Chondrocyte (in vitro differentiated cells): ENCODE measurements around the gene MXI1. TPM values are rescaled to one million over a fixed set of nuclear protein-coding genes. Genes with fewer than 3 reads are reported as not detected.

Experiments
- DNase-seq: peaks from one replicate; pipeline ENCODE4 v3.0.0; 2021; ENCODE audit warnings: mixed read lengths, low spot score
- H3K27ac Mint-ChIP-seq: one replicate; pipeline ENCODE4 v1.8.0; 2021; ENCODE audit warnings: mild to moderate bottlenecking, moderate library complexity, mixed read lengths; ENCODE audit not compliant: unreplicated experiment
- H3K27me3 Mint-ChIP-seq: 2 replicates; pipeline ENCODE4 v1.8.0; 2021; ENCODE audit warnings: low read depth, mixed read lengths
- H3K36me3 Mint-ChIP-seq: 2 replicates; pipeline ENCODE4 v1.8.0; 2021; ENCODE audit warnings: low read depth, mixed read lengths
- H3K4me1 Mint-ChIP-seq: 2 replicates; pipeline ENCODE4 v1.8.0; 2021; ENCODE audit warnings: low read depth, mild to moderate bottlenecking, mixed read lengths
- H3K4me3 Mint-ChIP-seq: one replicate; pipeline ENCODE4 v1.8.0; 2021; ENCODE audit warnings: mild to moderate bottlenecking, moderate library complexity, mixed read lengths; ENCODE audit not compliant: unreplicated experiment
- H3K9me3 Mint-ChIP-seq: 2 replicates; pipeline ENCODE4 v1.8.0; 2021; ENCODE audit warnings: low read depth, mixed read lengths
- CTCF ChIP-seq: fragments of 200-600 bp; sonication (generic); IDR thresholded peaks from 2 replicates; pipeline ENCODE4 v1.5.0; 2021; ENCODE audit warnings: antibody characterized with exemption, mild to moderate bottlenecking, moderate library complexity
- total RNA-seq: library from RNA; stranded (reverse); gene quantifications from 3 replicates; pipeline ENCODE4 v1.2.1, GENCODE V29; 2021

MXI1 gene
- total RNA-seq, 1 donor from 2014 or later, result 26.8 TPM

GRCh38 chr10:110174816-110175215, 32.6 kb upstream of the MXI1 start:
- DNase-seq, result no peak
- Mint-ChIP-seq H3K27ac (no peak overlapping the region), H3K36me3 (no peaks in the 10 kb centered on the region), H3K27me3 (peaks cover 18% of the 10 kb centered on the region), H3K4me3 (no peak overlapping the region), H3K9me3 (no peaks in the 10 kb centered on the region), H3K4me1 (no peaks in the 10 kb centered on the region)
- TF ChIP-seq CTCF, result no peak

DNA sequence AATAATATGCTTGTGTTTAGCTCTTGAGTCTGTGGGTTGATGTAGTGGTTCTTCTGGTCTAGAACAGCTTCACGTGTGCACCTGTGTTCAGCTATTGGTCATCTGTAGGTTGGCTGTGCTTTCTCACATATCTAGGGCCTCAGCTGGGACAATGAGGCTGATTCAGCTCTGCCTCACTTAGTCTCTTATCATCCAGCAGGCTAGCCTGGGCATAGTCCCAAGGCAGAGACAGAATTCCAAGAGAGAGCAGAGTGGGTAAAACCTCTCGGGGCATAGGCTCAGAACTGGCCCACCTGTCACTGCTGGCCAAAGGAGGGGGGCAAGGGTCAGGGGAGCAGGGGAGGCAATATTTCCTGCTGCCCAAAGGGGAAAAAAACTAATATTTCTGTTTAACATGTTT, 32.0 kb upstream of the MXI1 start:
- H3K27ac Mint-ChIP-seq, result no peak overlapping the region
- H3K27me3 Mint-ChIP-seq, result peaks cover 14% of the 10 kb centered on the region
- DNase-seq, result no peak
- no peaks in the 10 kb centered on the region for H3K36me3 Mint-ChIP-seq
- H3K4me1 Mint-ChIP-seq, result no peaks in the 10 kb centered on the region
- no peaks in the 10 kb centered on the region for H3K9me3 Mint-ChIP-seq
- H3K4me3 Mint-ChIP-seq, result no peak overlapping the region
- TF ChIP-seq CTCF, result no peak

DNA sequence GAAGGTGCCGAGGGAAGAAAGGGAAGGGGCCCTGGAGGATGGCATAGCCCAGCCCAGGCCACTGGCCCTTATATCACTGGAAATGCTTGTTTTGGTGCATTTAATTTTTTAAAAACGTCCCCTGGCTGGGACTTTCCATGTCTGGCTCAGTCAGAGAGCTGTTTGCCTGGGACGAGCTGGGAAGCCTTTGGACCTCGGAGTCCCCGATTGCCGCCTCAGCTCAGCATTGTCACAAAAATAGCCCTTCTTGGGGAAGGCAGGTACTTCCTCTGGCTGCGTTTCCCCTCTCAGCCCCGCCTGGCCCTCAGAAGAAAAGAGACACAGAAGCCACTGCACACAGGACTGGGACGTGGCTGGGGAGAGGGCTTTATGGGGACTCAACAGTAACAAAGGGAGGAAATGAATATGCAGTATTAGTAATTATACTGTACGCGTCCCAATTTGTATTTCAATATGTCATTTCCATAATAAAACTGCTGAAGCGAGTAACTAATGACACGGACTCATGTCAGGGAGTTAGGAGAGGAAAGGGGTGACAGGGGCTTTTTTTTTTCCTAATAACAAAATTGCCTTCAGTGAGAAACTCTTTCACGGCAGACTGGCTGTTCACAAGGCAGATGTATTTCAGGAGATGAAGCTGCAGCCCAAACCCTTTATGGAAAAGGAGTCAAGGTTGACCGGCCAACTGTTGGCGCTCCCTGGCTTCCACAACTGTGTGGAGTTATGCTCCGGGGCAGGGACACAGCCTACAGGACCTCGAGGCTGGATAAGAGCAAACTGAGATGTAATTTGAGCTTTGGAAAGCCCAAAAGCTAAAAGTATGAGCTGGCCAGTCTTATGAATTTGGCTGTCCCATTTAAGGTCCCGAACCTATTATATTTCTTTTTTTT, 31.0 kb upstream of the MXI1 start:
- Mint-ChIP-seq H3K27ac (no peak overlapping the region), H3K27me3 (peaks cover 5% of the 10 kb centered on the region), H3K36me3 (no peaks in the 10 kb centered on the region), H3K4me1 (no peaks in the 10 kb centered on the region), H3K4me3 (no peak overlapping the region), H3K9me3 (no peaks in the 10 kb centered on the region)
- no peak for TF ChIP-seq CTCF
- no peak for DNase-seq

GRCh38 chr10:110179220-110179619, 28.2 kb upstream of the MXI1 start:
- Mint-ChIP-seq H3K27me3 (no peaks in the 10 kb centered on the region), H3K4me1 (no peaks in the 10 kb centered on the region), H3K27ac (no peak overlapping the region), H3K4me3 (no peak overlapping the region), H3K9me3 (no peaks in the 10 kb centered on the region), H3K36me3 (no peaks in the 10 kb centered on the region)
- TF ChIP-seq CTCF, result no peak
- no peak for DNase-seq

- DNase-seq, result no peak
- no peaks in the 10 kb centered on the region for H3K4me1 Mint-ChIP-seq
- H3K36me3 Mint-ChIP-seq, result no peaks in the 10 kb centered on the region
- no peak overlapping the region for H3K27ac Mint-ChIP-seq
- no peak for TF ChIP-seq CTCF
- no peaks in the 10 kb centered on the region for H3K9me3 Mint-ChIP-seq
- H3K4me3 Mint-ChIP-seq, result no peak overlapping the region
- no peaks in the 10 kb centered on the region for H3K27me3 Mint-ChIP-seq
Measured at GRCh38 chr10:110181451-110181850, 26.0 kb upstream of the MXI1 start.
